ENCODE results near the gene TP53TG5. TPM values are rescaled to one million over a fixed set of nuclear protein-coding genes. Genes with fewer than 3 reads are reported as not detected.
A peak's percentile ranks its signal among the peaks of the same experiment; 100 is the strongest.

TP53TG5 gene
- total and polyA plus RNA-seq, 2 of the 8 experiments (the other 6 are each of a cell fraction or from before 2014, with no cell fraction given): not detected

DNA sequence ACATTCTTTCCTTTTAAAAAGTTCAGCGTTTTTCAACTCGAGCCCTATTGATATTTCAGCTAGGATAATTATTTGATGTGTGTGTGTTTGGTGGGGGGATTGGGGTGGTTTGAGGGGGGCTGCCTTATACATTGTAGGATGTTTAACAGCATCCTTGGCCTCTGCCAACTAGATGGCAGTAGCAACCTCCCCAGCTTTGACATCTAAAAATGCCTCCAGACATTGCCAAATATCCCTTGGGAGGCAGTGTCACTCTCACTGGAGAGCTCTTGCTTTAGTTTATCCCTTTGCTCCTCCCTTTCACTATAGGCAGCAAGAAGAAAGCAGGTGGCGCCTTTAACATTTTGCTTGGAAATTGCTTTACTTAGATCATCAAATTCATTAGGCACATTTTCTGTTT, 14.6 kb upstream of the TP53TG5 start:
- ChIA-PET CTCF (ENCODE audit: partially characterized antibody) (interaction anchor here (0.6 to 2.8 kb wide), 14 partner anchors 15 to 798 kb away, joined by 3 to 25 read pairs (median 3); no protein-coding TSS in a partner anchor), POLR2A (ENCODE audit: partially characterized antibody) (interaction anchor here (0.7 to 1.2 kb wide), 4 partner anchors 12 to 499 kb away, joined by 3 to 4 read pairs (median 3); partner anchors contain the start of genes CTSA and NEURL2)
- H3K9ac ChIP-seq (replicated peaks in 1 of 4; ENCODE audit: extremely low read depth in 1 of 4, low read depth in 3 of 4, low read length in 3 of 4): no peak overlapping the region
- no peak overlapping the region for H4K91ac ChIP-seq (replicated peaks; ENCODE audit: insufficient read length, low read length)
- H3K14ac ChIP-seq (ENCODE audit: insufficient read length): no peak overlapping the region
- H3K23me2 ChIP-seq (ENCODE audit: low read depth, low read length): no peaks in the 10 kb centered on the region
- no peak overlapping the region for H2BK120ac ChIP-seq (replicated peaks; ENCODE audit: low read depth, low read length)
- H3K18ac ChIP-seq (ENCODE audit: extremely low read depth, low read length): no peak overlapping the region
- no peaks in the 10 kb centered on the region for H4K20me1 ChIP-seq (replicated peaks in 1 of 2; ENCODE audit: control insufficient read depth in 1 of 2, insufficient read depth in 2 of 2, low read length in 2 of 2)
- no peak overlapping the region for H3K4me2 ChIP-seq (ENCODE audit: insufficient read depth in 1 of 2, low read depth in 2 of 2, low read length in 2 of 2)
- H2BK12ac ChIP-seq (ENCODE audit: low read depth, low read length): no peak overlapping the region
- 85% methylated on average over 3 of the region's 3 CpGs; no CpG with 5 or more reads in 1 of the 2 experiments for WGBS, 2 experiments (ENCODE audit: extremely low coverage in 1 of 2, insufficient coverage in 1 of 2, insufficient read length in 1 of 2, insufficient replicate concordance in 2 of 2, low coverage in 1 of 2, low lambda C conversion rate in 2 of 2, missing lambda C conversion rate in 1 of 2)
- H4K5ac ChIP-seq (ENCODE audit: insufficient read length, low read depth, low read length): no peak overlapping the region
- DNase-seq (ENCODE audit: low read depth in 1 of 2, low spot score in 2 of 2): no peak
- no peak overlapping the region for H3K4ac ChIP-seq (replicated peaks; ENCODE audit: insufficient read length, low read depth, low read length)
- no peaks in the 10 kb centered on the region for H3K36me3 ChIP-seq (ENCODE audit: control insufficient read depth in 2 of 4, insufficient read depth in 4 of 4, low read length in 3 of 4)
- no peak overlapping the region for H3K23ac ChIP-seq (ENCODE audit: insufficient read length)
- no peaks in the 10 kb centered on the region for H3K79me2 ChIP-seq (ENCODE audit: control insufficient read depth in 1 of 2, insufficient read depth in 2 of 2, low read length in 2 of 2)
- no peak overlapping the region for H2BK20ac ChIP-seq (ENCODE audit: low read length)
- H3K56ac ChIP-seq (replicated peaks; ENCODE audit: insufficient read length, low read depth, low read length): no peak overlapping the region
- no peaks in the 10 kb centered on the region for H3K4me1 ChIP-seq (replicated peaks in 1 of 4; ENCODE audit: control insufficient read depth in 3 of 4, insufficient read depth in 4 of 4, low read length in 3 of 4)
- no peak overlapping the region for H2BK15ac ChIP-seq (ENCODE audit: low read length)
- H4K8ac ChIP-seq (ENCODE audit: extremely low read depth, insufficient read depth, low read length): no peak overlapping the region
- no peak overlapping the region for H2BK5ac ChIP-seq (ENCODE audit: low read depth, low read length)
- no peaks in the 10 kb centered on the region for H3K27me3 ChIP-seq (replicated peaks in 1 of 4; ENCODE audit: control insufficient read depth in 3 of 4, extremely low read depth in 1 of 4, insufficient read depth in 3 of 4, low read length in 3 of 4)
- no peak overlapping the region for H3K27ac ChIP-seq (ENCODE audit: low read depth, low read length)
- no peak for FAIRE-seq
- H3K79me1 ChIP-seq (ENCODE audit: low read depth, low read length): no peaks in the 10 kb centered on the region
- H2AFZ ChIP-seq (ENCODE audit: low read length): no peak overlapping the region
- H3K4me3 ChIP-seq (ENCODE audit: extremely low read depth in 1 of 4, insufficient read depth in 2 of 4, low read depth in 3 of 4, low read length in 4 of 4): no peak overlapping the region
- H3K9me3 ChIP-seq (ENCODE audit: insufficient read depth in 2 of 2, low read depth in 1 of 2, low read length in 1 of 2): 0 out of 4 replicates have a peak, but pooled peaks cover 0 to under 1% of the 10 kb centered on the region in 2 experiments
- H2AK5ac ChIP-seq (ENCODE audit: low read depth, low read length): no peak overlapping the region
- TF ChIP-seq KDM1A (IDR thresholded peaks at IDR 0.05; ENCODE audit: borderline replicate concordance, low read length) (no peak), SP4 (IDR thresholded peaks at IDR 0.05; ENCODE audit: low read length) (no peak), TAF1 (IDR thresholded peaks at IDR 0.05; ENCODE audit: low read depth, low read length) (no peak), RAD21 (IDR thresholded peaks at IDR 0.05 in 1 of 2, conservative IDR thresholded peaks at IDR 0.05 in 1 of 2; ENCODE audit: low read depth in 2 of 2, low read length in 2 of 2) (peak; percentile 28 to 44; a peak in 3 of 4 replicates), POLR2AphosphoS5 (IDR thresholded peaks at IDR 0.05; ENCODE audit: low read depth, low read length) (no peak), CEBPB (IDR thresholded peaks at IDR 0.05; ENCODE audit: low read depth, low read length) (0 out of 2 replicates have a peak, but pooled peaks have one; percentile 19), JUN (IDR thresholded peaks at IDR 0.05; ENCODE audit: low read depth, low read length) (no peak)
- TF ChIP-seq, protein P1, sequence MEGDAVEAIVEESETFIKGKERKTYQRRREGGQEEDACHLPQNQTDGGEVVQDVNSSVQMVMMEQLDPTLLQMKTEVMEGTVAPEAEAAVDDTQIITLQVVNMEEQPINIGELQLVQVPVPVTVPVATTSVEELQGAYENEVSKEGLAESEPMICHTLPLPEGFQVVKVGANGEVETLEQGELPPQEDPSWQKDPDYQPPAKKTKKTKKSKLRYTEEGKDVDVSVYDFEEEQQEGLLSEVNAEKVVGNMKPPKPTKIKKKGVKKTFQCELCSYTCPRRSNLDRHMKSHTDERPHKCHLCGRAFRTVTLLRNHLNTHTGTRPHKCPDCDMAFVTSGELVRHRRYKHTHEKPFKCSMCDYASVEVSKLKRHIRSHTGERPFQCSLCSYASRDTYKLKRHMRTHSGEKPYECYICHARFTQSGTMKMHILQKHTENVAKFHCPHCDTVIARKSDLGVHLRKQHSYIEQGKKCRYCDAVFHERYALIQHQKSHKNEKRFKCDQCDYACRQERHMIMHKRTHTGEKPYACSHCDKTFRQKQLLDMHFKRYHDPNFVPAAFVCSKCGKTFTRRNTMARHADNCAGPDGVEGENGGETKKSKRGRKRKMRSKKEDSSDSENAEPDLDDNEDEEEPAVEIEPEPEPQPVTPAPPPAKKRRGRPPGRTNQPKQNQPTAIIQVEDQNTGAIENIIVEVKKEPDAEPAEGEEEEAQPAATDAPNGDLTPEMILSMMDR (IDR thresholded peaks at IDR 0.05; ENCODE audit: control extremely low read depth in 1 of 3, insufficient read depth in 1 of 3, low read depth in 1 of 3, low read length in 3 of 3): peak in 2 of 3 experiments; percentile 25 to 28; a peak in 2 of 4 replicates

Data from H1 (cell line).